ENCODE data around the gene CFAP46. TPM values are rescaled to one million over a fixed set of nuclear protein-coding genes. Genes with fewer than 3 reads are reported as not detected.
A peak's percentile ranks its signal among the peaks of the same experiment; 100 is the strongest.
"Not testable (repeated sequence)": the region's sequence is repeated elsewhere in the genome, so short reads cannot be mapped to it uniquely, and the experiment has no call there.

CFAP46 gene
- total RNA-seq, 1 donor from 2014 or later, result 0.20 TPM

DNA sequence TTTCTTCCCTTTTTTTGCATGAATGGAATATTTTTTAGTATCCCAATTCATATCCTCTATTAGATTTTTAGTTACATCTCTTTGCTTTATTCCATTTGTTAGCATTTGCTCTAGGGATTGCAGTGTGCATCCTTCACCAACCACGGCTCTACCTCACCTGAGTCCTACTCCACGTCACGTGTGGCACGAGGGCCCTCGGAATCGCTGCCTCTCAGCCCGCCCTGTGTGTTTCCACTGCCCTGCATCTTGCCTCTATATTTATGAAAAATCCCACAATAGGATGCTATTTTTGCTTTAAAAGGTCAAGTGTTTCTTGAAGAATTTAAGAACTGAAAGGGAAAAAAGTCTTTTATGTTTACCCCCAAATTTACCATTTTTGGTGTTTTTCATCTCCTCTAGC, 41.0 kb downstream of the CFAP46 start:
- DNase-seq (ENCODE audit: low read depth in 2 of 2), result no peak

GRCh38 chr10:132900211-132900756, 42.1 kb downstream of the CFAP46 start:
- no peak for DNase-seq (ENCODE audit: low read depth in 2 of 2)

GRCh38 chr10:132899751-132900065, 42.7 kb downstream of the CFAP46 start:
- no peak for DNase-seq (ENCODE audit: low read depth in 2 of 2)

DNA sequence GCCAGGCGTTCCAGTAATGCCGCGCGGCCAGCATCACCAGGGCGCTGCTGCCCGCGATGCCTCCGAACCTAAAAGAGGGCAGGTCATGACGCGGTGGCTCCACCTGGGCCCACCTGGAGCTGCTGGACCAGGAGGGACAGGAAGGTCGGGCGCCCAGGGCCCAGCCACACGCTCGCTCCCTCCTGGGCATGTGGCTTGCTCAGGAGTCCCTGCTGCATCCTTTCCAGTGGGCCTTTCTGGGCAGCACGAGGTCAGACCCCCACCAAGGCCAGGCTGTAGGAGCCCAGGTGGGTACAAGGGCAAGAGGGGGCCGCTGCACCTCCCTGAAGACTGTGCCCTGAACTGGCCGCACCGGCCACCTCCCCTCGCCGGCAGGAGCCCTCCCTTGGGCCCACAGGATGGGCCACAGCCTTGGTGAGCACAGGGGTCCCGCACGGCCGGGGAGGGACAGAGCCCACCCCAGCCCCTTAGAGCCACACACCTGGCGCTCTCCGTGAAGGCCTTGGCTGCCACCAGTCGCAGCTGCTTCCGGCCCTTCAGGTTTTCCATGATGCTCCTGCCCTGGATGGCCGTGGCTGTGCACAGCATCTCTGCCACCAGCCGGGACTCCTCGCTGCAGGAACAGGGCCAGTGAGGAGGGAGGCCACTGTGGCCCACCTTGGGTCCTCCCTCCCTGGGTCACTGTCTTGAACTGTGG, 43.2 kb downstream of the CFAP46 start:
- DNase-seq (ENCODE audit: low read depth in 2 of 2), result no peak

- no peak for DNase-seq (ENCODE audit: low read depth in 2 of 2)
Observed at GRCh38 chr10:132898391-132899053, 43.8 kb downstream of the CFAP46 start.

- DNase-seq (ENCODE audit: low read depth in 2 of 2), result no peak
Observed at GRCh38 chr10:132897516-132898381, 44.6 kb downstream of the CFAP46 start.

GRCh38 chr10:132893786-132894185, 48.6 kb downstream of the CFAP46 start:
- DNase-seq (ENCODE audit: low read depth in 2 of 2), result peak; percentile 9 to 57

- DNase-seq (ENCODE audit: low read depth in 2 of 2), result no peak
Observed at GRCh38 chr10:132893090-132893489, 49.3 kb downstream of the CFAP46 start.

DNA sequence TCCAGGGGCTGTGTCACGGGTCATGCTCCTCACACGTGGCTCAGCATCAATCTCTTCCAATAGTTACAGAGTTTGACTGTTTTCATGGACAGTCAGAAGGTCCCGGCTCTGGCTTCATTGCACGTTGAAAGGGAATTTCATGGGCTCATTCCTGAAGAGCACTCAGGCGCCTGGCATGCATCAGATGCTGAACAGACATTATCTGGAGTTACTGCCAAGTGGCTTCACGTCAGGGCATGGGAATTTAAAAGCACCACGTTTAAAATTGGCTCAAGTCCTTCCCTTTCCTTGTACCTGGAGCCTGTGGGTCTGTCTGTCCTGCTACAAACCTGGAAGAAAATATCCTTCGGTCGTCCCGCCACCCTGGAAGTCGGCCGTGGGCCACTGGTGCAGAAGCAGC, 50.4 kb downstream of the CFAP46 start:
- no peak for DNase-seq (ENCODE audit: low read depth in 2 of 2)

GRCh38 chr10:132891368-132891767, 51.0 kb downstream of the CFAP46 start:
- DNase-seq (ENCODE audit: low read depth in 2 of 2), result no peak

DNA sequence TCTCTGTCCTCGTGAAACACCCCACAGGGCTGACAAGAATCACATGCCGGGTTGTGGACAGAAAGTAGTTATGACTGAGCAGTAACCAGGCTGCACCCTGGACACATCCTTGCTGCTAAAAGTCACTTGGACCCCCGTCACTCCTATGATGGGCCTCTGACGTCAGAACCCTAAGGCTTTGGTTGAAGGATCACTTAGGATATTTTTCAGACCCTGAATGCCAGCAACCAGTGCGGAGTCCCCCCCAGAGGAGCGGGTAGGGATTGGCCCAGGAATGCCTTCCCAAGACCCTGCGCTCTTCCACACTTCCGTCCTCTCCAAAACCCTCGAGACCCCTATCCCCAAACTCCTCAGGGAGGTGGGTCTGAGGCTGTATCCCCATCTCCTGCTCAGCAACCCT, 52.1 kb downstream of the CFAP46 start:
- no peak for DNase-seq (ENCODE audit: low read depth in 2 of 2)

GRCh38 chr10:132889556-132889955, 52.8 kb downstream of the CFAP46 start:
- no peak for DNase-seq (ENCODE audit: low read depth in 2 of 2)

GRCh38 chr10:132888898-132889490, 53.4 kb downstream of the CFAP46 start:
- DNase-seq (ENCODE audit: low read depth in 2 of 2), result no peak

DNA sequence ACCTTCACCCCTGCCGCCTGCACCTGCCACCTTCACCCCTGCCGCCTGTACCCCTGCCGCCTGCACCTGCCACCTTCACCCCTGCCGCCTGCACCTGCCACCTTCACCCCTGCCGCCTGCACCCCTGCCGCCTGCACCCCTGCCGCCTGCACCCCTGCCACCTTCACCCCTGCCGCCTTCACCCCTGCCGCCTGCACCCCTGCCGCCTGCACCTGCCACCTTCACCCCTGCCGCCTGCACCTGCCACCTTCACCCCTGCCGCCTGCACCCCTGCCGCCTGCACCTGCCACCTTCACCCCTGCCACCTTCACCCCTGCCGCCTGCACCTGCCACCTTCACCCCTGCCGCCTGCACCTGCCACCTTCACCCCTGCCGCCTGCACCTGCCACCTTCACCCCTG, 53.9 kb downstream of the CFAP46 start:
- DNase-seq (ENCODE audit: low read depth in 2 of 2), result not testable (repeated sequence)

DNA sequence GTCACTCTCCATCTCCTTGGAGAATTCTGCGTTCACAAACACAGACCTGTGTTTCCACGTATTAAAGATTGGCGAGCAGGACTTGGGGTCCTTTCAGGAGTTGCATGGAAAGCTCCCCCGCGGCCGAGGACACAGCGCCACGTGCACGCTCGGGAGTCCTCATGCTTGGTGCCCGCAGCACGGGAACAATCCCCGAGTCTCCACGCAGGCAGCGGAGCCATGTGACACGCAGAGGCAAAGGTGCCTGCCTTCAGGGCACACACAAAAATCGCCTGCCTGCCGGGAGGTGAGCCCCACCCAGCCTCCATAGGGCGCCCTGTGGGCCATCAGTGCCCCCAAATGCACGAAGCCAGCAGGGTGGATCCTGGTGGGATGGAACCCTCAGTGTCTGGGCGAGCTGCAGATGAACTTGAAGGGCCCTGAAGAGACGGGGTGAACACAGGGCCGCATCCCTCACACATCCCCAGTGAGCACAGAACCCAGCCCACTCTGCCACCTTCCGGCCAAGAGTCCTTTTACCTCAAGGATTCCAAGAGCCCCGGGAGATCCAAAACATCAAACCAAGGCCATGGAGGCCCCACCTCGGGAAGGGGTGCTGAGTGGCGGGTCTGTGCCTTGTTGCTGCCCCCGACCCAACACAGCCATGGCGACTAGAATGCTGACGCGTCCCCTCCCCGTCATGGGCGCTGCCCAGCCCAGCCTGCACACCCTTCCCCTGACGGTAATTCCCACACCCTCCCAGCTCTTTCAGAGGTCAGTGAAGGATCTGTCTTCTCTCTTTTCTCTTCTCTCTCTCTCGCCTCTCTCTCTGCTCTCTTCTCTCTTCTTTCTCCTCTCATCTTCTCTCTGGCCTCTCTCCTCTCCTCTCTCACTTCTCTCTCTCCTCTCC, 55.9 kb downstream of the CFAP46 start:
- no peak for DNase-seq (ENCODE audit: low read depth in 2 of 2)

- no peak for DNase-seq (ENCODE audit: low read depth in 2 of 2)
Observed at GRCh38 chr10:132885451-132886210, 56.7 kb downstream of the CFAP46 start.

- DNase-seq (ENCODE audit: low read depth in 2 of 2), result no peak
Observed at GRCh38 chr10:132884691-132885271, 57.6 kb downstream of the CFAP46 start.

DNA sequence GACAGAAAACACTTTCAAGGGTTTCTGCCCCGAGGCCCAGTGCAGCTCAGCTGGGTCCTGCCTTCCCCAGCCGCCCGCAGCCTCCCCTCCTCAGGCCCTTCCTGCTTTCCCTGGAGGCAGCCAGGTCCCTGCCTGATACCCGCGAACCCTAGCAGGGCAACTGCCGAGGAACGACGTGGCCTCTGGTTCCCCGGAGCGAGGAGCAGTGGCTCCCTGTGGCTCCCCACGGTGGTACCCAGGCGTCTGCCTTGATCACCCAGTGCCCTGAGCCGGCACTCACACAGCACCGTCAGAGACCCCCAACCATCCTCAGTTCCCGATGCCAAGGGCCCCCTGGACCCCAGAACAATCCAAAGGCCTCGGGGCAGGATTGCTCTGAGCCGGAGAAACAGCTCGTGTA, 58.3 kb downstream of the CFAP46 start:
- DNase-seq (ENCODE audit: low read depth in 2 of 2), result no peak

- DNase-seq (ENCODE audit: low read depth in 2 of 2), result no peak
Observed at GRCh38 chr10:132883391-132883881, 58.9 kb downstream of the CFAP46 start.

All from lung microvascular endothelial cell (primary cell).